GM23248 (cell line): ENCODE data around the gene CSF2.

ENCODE experiments used
- EZH2 ChIP-seq: fragments of 200-600 bp; sonication (generic); IDR thresholded peaks from 2 replicates; pipeline ENCODE4 v1.6.1; 2018; ENCODE audit warnings: antibody characterized with exemption, mild to moderate bottlenecking; ENCODE audit not compliant: insufficient read depth, poor library complexity, severe bottlenecking
- EZH2phosphoT487 ChIP-seq: fragments of 200-600 bp; sonication (generic); IDR thresholded peaks from 2 replicates; pipeline ENCODE4 v1.6.1; 2018; ENCODE audit warnings: antibody characterized with exemption, moderate library complexity, mild to moderate bottlenecking, low read depth; ENCODE audit not compliant: insufficient read depth

DNA sequence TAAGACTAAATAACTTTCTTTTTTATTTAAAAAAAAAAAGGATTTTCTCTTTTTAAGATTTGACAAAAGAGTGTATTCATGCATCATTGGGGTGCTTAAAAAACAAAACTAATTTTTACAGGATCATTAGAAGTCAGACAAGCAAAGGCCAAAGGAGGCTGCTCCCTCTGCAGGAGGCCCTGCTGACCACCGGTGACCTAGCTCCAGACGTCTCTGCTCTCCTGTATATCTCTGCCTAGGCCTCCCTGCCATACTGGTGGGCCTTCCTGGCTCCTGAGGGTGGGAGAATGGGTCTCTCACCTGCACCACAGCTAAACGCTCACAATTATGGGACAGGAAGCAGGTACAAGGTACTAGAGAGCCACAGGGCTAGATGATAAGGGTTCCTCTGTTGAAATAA lies 36.6 kb downstream of the CSF2 start:
- TF ChIP-seq EZH2phosphoT487 (no peak), EZH2 (no peak)
